C4-2B (cell line): ENCODE measurements around the gene ARSJ.

Experiments
- H3K27ac ChIP-seq: fragments of 450-650 bp; 2 replicates; pipeline ENCODE4 v1.5.1; 2017
- ZFX ChIP-seq: fragments of 450-650 bp; IDR thresholded peaks from 2 replicates; pipeline ENCODE4 v1.6.1; 2017
- TF ChIP-seq, protein P1 (sequence below): fragments of 450-650 bp; conservative IDR thresholded peaks from 2 replicates; pipeline ENCODE4 v1.5.1; 2017; ENCODE audit warnings: mild to moderate bottlenecking

The ARSJ gene

DNA sequence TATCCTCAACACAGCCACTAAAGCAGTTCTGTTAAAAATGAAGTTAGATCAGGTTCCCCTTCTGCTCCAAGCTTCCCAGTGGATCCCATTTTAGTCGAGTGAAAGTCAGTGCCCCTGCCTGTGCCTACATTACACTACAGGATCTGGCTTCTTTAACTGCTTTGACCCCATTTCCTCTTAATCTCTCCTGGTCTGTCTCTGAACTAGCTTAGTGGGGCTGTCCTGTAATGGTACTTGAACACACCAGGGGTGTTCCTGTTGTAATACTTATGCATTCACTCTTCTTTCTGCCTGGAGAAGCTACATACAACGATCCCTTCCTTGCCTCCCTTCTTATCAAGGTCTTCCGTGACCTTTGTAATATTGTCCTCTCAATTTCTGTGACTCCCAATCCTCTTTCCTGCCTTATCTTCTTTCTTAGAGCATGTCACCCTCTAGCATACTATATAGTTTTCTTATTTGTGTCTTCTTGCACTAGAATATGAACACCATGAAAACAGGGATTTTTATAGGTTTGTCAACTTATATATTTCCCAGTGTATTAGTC lies 16.7 kb downstream of the ARSJ start:
- no peak overlapping the region for H3K27ac ChIP-seq
- no peak for TF ChIP-seq ZFX
- TF ChIP-seq, protein P1, sequence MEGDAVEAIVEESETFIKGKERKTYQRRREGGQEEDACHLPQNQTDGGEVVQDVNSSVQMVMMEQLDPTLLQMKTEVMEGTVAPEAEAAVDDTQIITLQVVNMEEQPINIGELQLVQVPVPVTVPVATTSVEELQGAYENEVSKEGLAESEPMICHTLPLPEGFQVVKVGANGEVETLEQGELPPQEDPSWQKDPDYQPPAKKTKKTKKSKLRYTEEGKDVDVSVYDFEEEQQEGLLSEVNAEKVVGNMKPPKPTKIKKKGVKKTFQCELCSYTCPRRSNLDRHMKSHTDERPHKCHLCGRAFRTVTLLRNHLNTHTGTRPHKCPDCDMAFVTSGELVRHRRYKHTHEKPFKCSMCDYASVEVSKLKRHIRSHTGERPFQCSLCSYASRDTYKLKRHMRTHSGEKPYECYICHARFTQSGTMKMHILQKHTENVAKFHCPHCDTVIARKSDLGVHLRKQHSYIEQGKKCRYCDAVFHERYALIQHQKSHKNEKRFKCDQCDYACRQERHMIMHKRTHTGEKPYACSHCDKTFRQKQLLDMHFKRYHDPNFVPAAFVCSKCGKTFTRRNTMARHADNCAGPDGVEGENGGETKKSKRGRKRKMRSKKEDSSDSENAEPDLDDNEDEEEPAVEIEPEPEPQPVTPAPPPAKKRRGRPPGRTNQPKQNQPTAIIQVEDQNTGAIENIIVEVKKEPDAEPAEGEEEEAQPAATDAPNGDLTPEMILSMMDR, result no peak

DNA sequence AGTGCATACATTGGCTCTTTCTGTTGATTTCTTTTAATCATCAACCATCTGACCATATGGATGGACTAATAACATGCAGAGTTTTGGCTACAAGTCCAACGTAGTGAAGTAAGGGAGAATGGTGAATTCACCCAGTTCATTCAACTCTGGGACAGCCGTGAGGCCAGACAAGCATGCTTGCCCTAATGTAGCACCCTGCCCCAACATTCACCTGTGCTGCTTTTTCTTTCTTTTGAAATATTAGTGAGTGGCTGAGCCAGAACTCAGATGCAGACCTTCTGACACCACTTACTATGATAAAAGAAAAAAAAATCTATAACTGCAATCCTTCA lies 17.5 kb downstream of the ARSJ start:
- TF ChIP-seq ZFX, result no peak
- TF ChIP-seq, protein P1, result no peak
- H3K27ac ChIP-seq, result no peak overlapping the region

DNA sequence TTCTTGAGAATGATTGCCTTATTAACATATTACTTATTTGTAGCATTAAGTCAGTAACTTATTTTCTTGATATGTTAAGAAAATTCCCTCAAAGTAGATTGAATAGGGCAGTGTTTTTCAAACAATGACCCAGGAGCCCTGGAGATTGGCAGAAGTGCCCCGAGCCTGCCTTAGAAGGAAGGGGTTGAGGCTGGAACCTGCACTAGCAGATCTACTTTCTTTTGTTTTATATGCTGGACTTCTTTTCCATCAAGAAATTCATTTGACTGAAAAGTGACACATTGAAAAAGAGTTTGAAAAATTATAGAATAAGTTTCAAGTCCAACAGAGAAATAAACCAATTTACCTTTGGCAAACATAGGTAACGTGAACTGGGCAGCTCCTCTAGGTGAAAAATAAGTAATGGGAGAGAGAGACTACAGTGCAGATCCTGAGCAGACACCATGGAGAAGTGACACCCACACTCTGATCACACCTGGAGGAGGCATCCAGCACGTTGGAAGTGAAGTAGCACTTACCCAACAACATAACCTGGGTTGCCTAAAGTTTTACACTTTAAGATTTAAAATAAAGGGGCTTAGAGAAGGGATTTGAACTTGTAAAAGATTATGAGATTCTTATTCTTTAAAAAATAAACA lies 18.6 kb downstream of the ARSJ start:
- no peak for TF ChIP-seq ZFX
- TF ChIP-seq, protein P1, result no peak
- H3K27ac ChIP-seq, result no peak overlapping the region

DNA sequence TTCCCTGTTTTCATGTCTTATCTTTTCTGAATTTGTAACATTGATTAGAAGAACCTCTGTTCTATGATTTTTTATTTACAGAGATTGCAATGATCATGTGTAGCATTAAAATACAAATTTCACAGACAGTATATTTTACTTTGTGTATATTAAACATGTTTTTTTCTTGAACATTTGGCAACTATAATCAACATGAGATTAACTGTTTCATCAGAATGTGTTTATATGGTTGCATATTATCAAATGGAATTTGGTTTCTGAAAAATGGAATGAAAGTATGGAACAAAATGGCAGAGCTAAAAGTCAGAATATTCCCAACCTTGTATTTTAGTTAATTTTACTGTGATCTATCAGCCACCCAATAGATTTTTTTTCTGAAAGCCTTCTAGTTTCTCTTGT lies 19.9 kb downstream of the ARSJ start:
- TF ChIP-seq ZFX, result no peak
- TF ChIP-seq, protein P1, result no peak
- no peak overlapping the region for H3K27ac ChIP-seq

DNA sequence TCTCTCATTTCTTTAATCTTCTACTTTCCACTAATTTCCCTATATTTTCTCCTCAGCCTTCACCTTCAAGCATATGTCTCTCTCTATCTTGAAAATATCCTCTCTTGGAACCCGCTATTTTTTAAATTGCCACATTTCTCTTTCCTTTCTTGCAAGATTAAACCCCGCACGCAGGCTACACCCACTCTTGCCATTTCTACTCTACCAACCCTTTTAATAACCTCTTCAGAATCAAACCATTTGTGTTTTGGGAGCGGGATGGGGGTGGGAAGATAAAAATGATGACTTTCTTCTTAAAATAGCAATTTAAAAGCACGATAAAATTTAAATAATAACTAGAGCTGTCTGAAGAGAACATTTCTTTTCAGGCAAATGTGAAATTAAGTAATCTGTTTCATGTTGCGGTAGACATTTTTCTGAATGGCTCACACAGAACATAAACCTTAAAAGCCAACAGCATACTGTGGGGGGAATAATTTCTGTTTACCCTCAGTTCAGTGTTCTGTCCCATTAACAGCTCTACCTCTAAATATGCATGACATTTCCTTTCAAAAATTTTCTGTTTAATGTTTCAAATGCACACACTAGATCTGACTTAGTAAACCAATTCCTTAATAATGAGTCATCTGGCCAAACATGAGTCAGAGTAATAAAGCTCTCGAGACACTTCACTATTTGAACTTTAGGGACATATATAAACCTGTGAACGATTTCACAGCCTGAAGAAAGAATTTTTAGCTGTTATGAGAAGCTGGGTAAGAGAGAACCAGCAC lies 20.5 kb downstream of the ARSJ start:
- no peak overlapping the region for H3K27ac ChIP-seq
- no peak for TF ChIP-seq ZFX
- TF ChIP-seq, protein P1, result no peak

DNA sequence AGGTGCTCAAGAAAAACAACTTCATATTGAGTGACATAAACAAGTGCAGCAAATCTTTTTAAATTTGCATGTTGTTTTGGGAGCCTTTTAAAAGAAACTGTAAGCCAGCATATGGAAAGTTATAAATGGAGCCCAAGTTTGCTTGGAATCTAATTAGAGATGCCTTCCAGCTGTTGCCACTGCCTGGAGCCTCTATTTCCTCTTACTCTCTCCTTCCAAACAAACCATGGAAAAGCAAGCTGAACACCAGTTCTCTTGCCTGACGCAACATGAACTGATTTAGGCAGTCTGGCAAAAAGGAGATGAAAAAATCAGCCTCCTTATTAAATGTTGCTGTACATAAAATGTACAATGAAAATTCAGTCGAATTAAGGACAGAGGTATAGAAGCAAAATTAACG lies 21.5 kb downstream of the ARSJ start:
- no peak for TF ChIP-seq ZFX
- TF ChIP-seq, protein P1, result no peak
- no peak overlapping the region for H3K27ac ChIP-seq

DNA sequence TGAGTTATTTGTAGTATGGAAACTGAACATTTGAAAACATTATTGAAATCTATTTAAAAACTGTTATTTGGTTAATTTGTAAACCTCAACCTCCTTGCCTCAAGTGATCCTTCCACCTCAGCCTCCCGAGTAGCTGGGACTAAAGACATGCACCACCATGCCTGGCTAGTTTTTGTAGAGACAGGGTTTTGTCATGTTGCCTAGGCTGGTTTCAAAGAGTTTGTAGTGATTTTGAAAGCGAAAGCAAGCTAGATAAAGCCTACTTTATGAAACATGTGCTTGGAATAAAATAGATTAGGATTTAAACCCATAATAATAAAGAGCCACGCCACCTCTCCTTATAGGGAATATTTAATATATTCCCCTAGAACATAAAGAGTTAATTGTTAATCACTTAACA lies 23.5 kb downstream of the ARSJ start:
- TF ChIP-seq, protein P1, result no peak
- no peak for TF ChIP-seq ZFX
- H3K27ac ChIP-seq, result no peak overlapping the region
